PC-9 (cell line): ENCODE results near the gene ADAMTSL1.

Experiments
- EZH2 ChIP-seq: fragments of 200-600 bp; sonication (generic); IDR thresholded peaks from 2 replicates; pipeline ENCODE4 v1.8.0; 2017; ENCODE audit warnings: antibody characterized with exemption, low read depth
- TF ChIP-seq, protein P1 (sequence below): fragments of 200-600 bp; sonication (generic); conservative IDR thresholded peaks from 2 replicates; pipeline ENCODE4 v1.6.1; 2017; ENCODE audit warnings: mixed run types, antibody characterized with exemption, mild to moderate bottlenecking, moderate library complexity

DNA sequence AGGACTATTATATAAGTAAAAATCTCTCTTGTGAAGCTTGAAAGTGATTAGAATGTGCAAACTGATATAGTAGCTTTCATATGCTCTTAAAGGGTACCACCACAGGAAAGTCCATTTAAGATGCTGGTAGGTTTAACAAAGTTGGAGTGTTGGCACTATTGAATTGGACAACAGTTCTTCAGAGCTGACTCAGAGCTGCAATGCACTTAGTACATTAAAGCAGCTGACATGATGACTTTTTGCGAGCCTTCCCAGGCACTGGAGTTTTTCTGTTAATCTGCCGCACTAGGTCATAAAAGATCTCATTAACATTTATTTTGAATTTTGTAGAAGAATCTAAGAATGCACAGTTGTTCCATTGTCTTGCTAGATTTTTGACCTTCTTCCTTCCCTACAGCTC lies 243.8 kb downstream of the ADAMTSL1 start:
- TF ChIP-seq, protein P1, sequence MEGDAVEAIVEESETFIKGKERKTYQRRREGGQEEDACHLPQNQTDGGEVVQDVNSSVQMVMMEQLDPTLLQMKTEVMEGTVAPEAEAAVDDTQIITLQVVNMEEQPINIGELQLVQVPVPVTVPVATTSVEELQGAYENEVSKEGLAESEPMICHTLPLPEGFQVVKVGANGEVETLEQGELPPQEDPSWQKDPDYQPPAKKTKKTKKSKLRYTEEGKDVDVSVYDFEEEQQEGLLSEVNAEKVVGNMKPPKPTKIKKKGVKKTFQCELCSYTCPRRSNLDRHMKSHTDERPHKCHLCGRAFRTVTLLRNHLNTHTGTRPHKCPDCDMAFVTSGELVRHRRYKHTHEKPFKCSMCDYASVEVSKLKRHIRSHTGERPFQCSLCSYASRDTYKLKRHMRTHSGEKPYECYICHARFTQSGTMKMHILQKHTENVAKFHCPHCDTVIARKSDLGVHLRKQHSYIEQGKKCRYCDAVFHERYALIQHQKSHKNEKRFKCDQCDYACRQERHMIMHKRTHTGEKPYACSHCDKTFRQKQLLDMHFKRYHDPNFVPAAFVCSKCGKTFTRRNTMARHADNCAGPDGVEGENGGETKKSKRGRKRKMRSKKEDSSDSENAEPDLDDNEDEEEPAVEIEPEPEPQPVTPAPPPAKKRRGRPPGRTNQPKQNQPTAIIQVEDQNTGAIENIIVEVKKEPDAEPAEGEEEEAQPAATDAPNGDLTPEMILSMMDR: no peak
- TF ChIP-seq EZH2: no peak
